Measurements from ENCODE around the gene GPN3.
"Not testable (repeated sequence)": the region's sequence is repeated elsewhere in the genome, so short reads cannot be mapped to it uniquely, and the experiment has no call there.

Gene GPN3

DNA sequence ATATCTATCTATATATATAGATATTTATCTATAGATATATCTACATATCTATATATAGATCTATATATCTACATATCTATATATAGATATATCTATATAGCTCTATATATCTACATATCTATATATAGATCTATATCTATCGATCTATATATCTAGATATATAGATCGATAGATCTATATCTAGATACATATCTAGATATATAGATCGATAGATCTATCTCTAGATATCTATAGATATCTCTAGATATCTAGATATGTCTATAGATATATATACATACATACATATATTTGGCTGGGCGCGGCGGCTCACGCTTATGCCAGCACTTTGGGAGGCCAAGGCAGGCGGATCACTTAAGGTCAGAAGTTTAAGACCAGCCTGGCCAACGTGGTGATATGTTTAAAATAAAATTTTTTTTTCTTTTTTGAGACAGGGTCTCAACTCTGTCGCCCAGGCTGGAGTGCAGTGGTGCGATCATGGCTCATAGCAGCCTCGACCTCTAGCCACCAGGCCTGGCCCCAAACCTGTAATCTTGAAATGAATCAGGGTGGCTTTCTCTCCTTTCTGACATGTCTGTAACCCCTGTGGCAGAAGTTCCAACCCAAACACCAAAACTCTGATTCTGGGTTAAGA is 36.0 kb downstream of the GPN3 start:
- H2AFZ ChIP-seq (ENCODE audit: low read length) = no peak overlapping the region
- no peak overlapping the region for H3K4me2 ChIP-seq (ENCODE audit: low read length)
- H3F3A ChIP-seq (ENCODE audit: insufficient read depth, low read length) = no peaks in the 10 kb centered on the region
- peaks cover 13% of the 10 kb centered on the region for H3K36me3 ChIP-seq (ENCODE audit: insufficient read depth, low read length)
- no peaks in the 10 kb centered on the region for H3K27me3 ChIP-seq (ENCODE audit: insufficient read depth, low read length)
- no peaks in the 10 kb centered on the region for H3K79me2 ChIP-seq (ENCODE audit: insufficient read depth, low read length)
- no peaks in the 10 kb centered on the region for H3K4me1 ChIP-seq (ENCODE audit: insufficient read depth, low read length, severe bottlenecking)
- H4K20me1 ChIP-seq (ENCODE audit: insufficient read depth, low read length) = no peaks in the 10 kb centered on the region
- no peak overlapping the region for H3K4me3 ChIP-seq (ENCODE audit: low read depth, low read length, poor library complexity, severe bottlenecking)
- H3K27ac ChIP-seq (ENCODE audit: low read depth, low read length, poor library complexity, severe bottlenecking) = peak overlapping the region; percentile 35
- TF ChIP-seq, protein P1, sequence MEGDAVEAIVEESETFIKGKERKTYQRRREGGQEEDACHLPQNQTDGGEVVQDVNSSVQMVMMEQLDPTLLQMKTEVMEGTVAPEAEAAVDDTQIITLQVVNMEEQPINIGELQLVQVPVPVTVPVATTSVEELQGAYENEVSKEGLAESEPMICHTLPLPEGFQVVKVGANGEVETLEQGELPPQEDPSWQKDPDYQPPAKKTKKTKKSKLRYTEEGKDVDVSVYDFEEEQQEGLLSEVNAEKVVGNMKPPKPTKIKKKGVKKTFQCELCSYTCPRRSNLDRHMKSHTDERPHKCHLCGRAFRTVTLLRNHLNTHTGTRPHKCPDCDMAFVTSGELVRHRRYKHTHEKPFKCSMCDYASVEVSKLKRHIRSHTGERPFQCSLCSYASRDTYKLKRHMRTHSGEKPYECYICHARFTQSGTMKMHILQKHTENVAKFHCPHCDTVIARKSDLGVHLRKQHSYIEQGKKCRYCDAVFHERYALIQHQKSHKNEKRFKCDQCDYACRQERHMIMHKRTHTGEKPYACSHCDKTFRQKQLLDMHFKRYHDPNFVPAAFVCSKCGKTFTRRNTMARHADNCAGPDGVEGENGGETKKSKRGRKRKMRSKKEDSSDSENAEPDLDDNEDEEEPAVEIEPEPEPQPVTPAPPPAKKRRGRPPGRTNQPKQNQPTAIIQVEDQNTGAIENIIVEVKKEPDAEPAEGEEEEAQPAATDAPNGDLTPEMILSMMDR (IDR thresholded peaks at IDR 0.05; ENCODE audit: low read length) = no peak
- TF ChIP-seq EZH2 (IDR thresholded peaks at IDR 0.05; ENCODE audit: borderline replicate concordance, low read length) = no peak
- no peak overlapping the region for H3K9ac ChIP-seq (ENCODE audit: low read length)
- no peaks in the 10 kb centered on the region for H3K9me3 ChIP-seq (ENCODE audit: low read length)
- no peaks in the 10 kb centered on the region for H3K9me2 ChIP-seq (ENCODE audit: low read depth, low read length)

DNA sequence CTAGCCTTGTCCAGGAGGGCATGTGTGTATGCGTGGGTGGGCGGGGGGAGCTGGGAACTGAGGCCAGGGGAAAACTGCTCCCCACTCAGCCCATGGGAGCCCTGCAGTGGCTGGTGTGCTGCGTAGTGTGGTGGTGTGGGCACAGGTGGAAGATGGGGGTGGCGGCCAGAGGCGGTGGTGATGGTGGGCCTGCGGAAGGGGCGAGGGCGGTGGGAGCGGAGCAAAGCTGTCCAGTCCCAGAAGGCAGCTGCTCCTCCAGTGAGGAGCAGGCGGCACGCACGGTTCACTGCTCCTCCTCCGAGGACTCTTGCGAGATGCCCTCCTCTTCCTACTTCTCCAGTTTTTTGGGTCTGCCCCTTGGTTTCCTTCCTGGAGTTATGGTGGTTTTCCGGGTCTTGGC is 38.4 kb downstream of the GPN3 start:
- H3K9me3 ChIP-seq (ENCODE audit: low read length); H3K36me3 ChIP-seq (ENCODE audit: insufficient read depth, low read length); H2AFZ ChIP-seq (ENCODE audit: low read length); H3K9ac ChIP-seq (ENCODE audit: low read length); H3K4me1 ChIP-seq (ENCODE audit: insufficient read depth, low read length, severe bottlenecking); H3K27ac ChIP-seq (ENCODE audit: low read depth, low read length, poor library complexity, severe bottlenecking); H3K9me2 ChIP-seq (ENCODE audit: low read depth, low read length); H3K27me3 ChIP-seq (ENCODE audit: insufficient read depth, low read length); H3K4me2 ChIP-seq (ENCODE audit: low read length); H3K79me2 ChIP-seq (ENCODE audit: insufficient read depth, low read length); H3K4me3 ChIP-seq (ENCODE audit: low read depth, low read length, poor library complexity, severe bottlenecking); H3F3A ChIP-seq (ENCODE audit: insufficient read depth, low read length); H4K20me1 ChIP-seq (ENCODE audit: insufficient read depth, low read length): not testable (repeated sequence)

DNA sequence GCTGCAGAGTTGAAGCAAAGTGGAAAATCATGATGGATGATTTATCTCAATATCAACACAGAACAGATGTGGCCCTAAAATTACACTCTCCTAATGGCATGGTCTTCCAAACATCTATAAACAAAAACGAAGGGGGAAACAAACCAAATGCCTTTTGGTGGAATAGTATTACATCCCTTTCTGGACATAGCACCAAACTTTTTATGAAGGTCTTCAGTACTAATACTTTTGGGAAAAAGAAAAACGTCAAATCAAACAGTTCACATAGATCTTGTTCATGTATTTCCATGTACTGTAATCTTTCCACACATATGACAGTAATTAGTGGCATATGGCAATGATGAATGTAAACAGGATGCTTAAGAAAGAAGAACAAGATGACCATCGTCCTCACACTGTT is 41.7 kb downstream of the GPN3 start:
- no peaks in the 10 kb centered on the region for H3F3A ChIP-seq (ENCODE audit: insufficient read depth, low read length)
- no peaks in the 10 kb centered on the region for H3K36me3 ChIP-seq (ENCODE audit: insufficient read depth, low read length)
- H3K27me3 ChIP-seq (ENCODE audit: insufficient read depth, low read length) = no peaks in the 10 kb centered on the region
- no peaks in the 10 kb centered on the region for H3K79me2 ChIP-seq (ENCODE audit: insufficient read depth, low read length)
- no peak overlapping the region for H3K27ac ChIP-seq (ENCODE audit: low read depth, low read length, poor library complexity, severe bottlenecking)
- H3K9me2 ChIP-seq (ENCODE audit: low read depth, low read length) = no peaks in the 10 kb centered on the region
- no peaks in the 10 kb centered on the region for H4K20me1 ChIP-seq (ENCODE audit: insufficient read depth, low read length)
- TF ChIP-seq, protein P1 (IDR thresholded peaks at IDR 0.05; ENCODE audit: low read length) = no peak
- TF ChIP-seq EZH2 (IDR thresholded peaks at IDR 0.05; ENCODE audit: borderline replicate concordance, low read length) = no peak
- H3K4me1 ChIP-seq (ENCODE audit: insufficient read depth, low read length, severe bottlenecking) = no peaks in the 10 kb centered on the region
- H2AFZ ChIP-seq (ENCODE audit: low read length) = no peak overlapping the region
- no peak overlapping the region for H3K4me3 ChIP-seq (ENCODE audit: low read depth, low read length, poor library complexity, severe bottlenecking)
- no peak overlapping the region for H3K4me2 ChIP-seq (ENCODE audit: low read length)
- H3K9ac ChIP-seq (ENCODE audit: low read length) = no peak overlapping the region
- no peaks in the 10 kb centered on the region for H3K9me3 ChIP-seq (ENCODE audit: low read length)

DNA sequence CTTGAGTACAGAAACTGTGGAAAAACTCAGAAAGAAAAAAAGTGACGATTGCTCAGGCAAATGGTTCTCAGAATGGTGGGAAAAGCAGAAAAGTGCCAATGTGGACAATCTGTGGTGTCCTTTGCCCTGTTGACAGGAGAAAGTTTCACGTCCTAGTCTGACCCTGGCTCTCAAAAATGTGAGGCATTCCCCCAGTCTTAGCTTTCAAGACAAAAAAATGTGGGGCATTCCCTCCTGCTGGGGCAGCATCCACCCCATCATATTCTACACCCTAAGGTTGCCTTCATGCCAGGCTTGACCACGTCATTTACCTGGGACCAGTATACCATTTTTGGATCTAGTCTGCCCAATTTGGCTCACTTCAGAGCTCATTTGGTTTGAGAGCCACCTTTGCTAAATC is 43.8 kb downstream of the GPN3 start:
- Histone ChIP-seq H3K4me3 (ENCODE audit: low read depth, low read length, poor library complexity, severe bottlenecking) (no peak overlapping the region), H3K27ac (ENCODE audit: low read depth, low read length, poor library complexity, severe bottlenecking) (no peak overlapping the region), H3K9me3 (ENCODE audit: low read length) (no peaks in the 10 kb centered on the region), H3K27me3 (ENCODE audit: insufficient read depth, low read length) (no peaks in the 10 kb centered on the region), H3K9ac (ENCODE audit: low read length) (no peak overlapping the region), H3K36me3 (ENCODE audit: insufficient read depth, low read length) (no peaks in the 10 kb centered on the region), H4K20me1 (ENCODE audit: insufficient read depth, low read length) (no peaks in the 10 kb centered on the region), H2AFZ (ENCODE audit: low read length) (no peak overlapping the region), H3F3A (ENCODE audit: insufficient read depth, low read length) (no peaks in the 10 kb centered on the region), H3K4me1 (ENCODE audit: insufficient read depth, low read length, severe bottlenecking) (no peaks in the 10 kb centered on the region), H3K9me2 (ENCODE audit: low read depth, low read length) (no peaks in the 10 kb centered on the region), H3K4me2 (ENCODE audit: low read length) (no peak overlapping the region), H3K79me2 (ENCODE audit: insufficient read depth, low read length) (no peaks in the 10 kb centered on the region)
- TF ChIP-seq EZH2 (IDR thresholded peaks at IDR 0.05; ENCODE audit: borderline replicate concordance, low read length) = no peak

All from OCI-LY1 (cell line).